Epithelial cell of esophagus (primary cell): Measurements from ENCODE around the gene B3GALT4.

Experiments
- DNase-seq: peaks from one replicate; pipeline ENCODE4 v3.0.0; 2010; ENCODE audit warnings: low read depth
- H3K4me3 ChIP-seq: 2 replicates; pipeline ENCODE4 v1.5.1; 2011; ENCODE audit warnings: mild to moderate bottlenecking, low read length, control low read depth
- TF ChIP-seq, protein P1 (sequence below): IDR thresholded peaks from 2 replicates; pipeline ENCODE4 v1.5.1; 2011; ENCODE audit warnings: low read depth, mild to moderate bottlenecking, low read length, control low read depth, inconsistent platforms; ENCODE audit not compliant: insufficient read depth; ENCODE audit errors: missing control alignments

B3GALT4 gene, protein sequence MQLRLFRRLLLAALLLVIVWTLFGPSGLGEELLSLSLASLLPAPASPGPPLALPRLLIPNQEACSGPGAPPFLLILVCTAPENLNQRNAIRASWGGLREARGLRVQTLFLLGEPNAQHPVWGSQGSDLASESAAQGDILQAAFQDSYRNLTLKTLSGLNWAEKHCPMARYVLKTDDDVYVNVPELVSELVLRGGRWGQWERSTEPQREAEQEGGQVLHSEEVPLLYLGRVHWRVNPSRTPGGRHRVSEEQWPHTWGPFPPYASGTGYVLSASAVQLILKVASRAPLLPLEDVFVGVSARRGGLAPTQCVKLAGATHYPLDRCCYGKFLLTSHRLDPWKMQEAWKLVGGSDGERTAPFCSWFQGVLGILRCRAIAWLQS

DNA sequence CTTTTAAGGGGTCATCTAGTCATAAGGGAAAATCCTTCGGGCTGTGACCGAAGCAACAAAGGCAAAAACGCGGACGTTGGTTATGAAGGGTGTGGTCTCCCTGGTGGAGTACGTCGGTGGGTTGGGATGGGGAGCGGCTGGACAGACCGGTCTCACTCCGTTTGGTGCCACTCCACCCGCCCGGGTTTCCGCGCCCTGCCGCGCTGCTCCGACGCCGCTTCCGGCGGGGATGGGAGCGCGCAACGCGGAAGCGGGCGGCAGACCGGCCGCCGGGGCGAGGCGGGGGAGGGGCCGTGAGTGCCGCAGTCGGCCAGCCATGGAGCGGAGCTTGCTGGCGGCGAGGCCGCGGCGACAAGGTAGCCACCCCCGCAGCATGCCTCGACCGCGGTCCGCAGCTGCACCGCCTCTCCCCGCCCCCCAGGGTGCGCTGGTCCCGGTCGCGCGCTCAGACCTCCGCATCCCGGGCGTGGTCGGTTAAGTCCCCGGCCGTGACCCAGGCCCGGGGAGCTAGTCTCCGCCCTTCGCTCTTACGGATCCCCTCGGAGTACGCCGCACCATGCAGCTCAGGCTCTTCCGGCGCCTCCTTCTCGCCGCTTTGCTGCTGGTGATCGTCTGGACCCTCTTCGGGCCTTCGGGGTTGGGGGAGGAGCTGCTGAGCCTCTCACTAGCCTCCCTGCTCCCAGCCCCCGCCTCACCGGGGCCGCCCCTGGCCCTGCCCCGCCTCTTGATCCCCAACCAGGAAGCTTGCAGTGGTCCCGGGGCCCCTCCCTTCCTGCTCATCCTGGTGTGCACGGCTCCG is at the start of gene B3GALT4:
TSS of gene B3GALT4 (plus strand) at position 260 of the 799 bp plus-strand sequence. CDS start at position 557, 297 bp downstream.
- peak within 1 kb of the TSS; percentile 68 for H3K4me3 ChIP-seq
- DNase-seq = peak; percentile 95
- TF ChIP-seq, protein P1, sequence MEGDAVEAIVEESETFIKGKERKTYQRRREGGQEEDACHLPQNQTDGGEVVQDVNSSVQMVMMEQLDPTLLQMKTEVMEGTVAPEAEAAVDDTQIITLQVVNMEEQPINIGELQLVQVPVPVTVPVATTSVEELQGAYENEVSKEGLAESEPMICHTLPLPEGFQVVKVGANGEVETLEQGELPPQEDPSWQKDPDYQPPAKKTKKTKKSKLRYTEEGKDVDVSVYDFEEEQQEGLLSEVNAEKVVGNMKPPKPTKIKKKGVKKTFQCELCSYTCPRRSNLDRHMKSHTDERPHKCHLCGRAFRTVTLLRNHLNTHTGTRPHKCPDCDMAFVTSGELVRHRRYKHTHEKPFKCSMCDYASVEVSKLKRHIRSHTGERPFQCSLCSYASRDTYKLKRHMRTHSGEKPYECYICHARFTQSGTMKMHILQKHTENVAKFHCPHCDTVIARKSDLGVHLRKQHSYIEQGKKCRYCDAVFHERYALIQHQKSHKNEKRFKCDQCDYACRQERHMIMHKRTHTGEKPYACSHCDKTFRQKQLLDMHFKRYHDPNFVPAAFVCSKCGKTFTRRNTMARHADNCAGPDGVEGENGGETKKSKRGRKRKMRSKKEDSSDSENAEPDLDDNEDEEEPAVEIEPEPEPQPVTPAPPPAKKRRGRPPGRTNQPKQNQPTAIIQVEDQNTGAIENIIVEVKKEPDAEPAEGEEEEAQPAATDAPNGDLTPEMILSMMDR = peak; percentile 29

DNA sequence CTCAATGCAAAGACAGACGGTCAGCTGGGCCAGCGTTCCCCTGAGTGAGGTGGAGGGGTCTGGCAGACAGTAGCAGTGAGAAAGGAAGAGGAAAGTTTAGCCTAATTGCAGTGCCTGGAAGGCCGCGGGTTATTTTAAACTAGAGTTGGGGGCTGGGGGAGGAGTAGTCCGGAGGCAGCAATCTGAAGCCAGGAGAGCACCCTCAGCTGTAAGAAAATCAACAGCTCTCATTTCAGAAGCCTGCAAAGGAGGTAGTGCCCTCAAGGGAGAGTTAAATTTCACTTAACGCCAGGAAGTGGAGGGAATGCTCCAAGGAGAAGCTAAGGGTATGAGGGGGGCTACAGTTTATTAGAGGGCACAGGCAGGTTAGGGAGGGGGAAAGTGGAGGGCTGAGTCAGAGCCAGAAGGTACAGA is 41.7 kb upstream of the B3GALT4 start:
- no peak for DNase-seq
- TF ChIP-seq, protein P1 = no peak
- H3K4me3 ChIP-seq = no peak overlapping the region

DNA sequence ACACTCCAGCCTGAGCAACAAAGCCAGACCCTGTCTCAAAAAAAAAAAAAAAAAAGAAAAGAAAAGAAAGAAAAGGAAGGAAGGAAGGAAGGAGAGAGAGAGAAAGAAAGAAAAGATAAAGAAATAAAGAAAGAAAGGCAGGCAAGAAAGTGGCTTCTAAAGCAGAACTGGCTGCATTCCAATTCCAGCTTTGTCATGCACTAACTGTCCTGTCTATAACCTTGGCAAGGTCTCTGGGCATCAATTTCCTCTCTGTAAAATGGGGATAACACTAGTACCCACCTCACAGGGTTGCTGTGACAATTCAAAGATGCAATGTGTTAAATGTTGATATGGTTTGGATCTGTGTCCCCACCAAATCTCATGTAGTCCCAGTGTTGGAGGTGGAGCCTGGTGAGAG is 40.6 kb upstream of the B3GALT4 start:
- no peak overlapping the region for H3K4me3 ChIP-seq
- TF ChIP-seq, protein P1 = no peak
- DNase-seq = no peak

DNA sequence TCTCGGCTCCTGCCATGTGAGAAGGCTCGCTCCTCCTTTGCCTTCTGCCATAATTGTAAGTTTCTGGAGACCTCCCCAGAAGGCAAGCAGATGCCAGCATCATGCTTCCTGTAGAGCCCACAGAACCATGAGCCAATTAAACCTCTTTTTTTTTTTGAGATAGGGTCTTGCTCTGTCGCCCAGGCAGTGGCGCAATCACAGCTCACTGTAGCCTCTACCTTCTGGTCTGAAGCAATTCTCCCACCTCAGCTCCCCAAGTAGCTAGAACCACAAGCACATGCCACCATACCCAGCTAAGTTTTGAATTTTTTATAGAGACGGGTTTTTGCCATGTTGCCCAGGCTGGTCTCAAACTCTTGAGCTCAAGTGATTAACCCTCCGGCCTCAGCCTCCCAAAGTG is 40.1 kb upstream of the B3GALT4 start:
- DNase-seq = no peak
- TF ChIP-seq, protein P1 = no peak
- no peak overlapping the region for H3K4me3 ChIP-seq

DNA sequence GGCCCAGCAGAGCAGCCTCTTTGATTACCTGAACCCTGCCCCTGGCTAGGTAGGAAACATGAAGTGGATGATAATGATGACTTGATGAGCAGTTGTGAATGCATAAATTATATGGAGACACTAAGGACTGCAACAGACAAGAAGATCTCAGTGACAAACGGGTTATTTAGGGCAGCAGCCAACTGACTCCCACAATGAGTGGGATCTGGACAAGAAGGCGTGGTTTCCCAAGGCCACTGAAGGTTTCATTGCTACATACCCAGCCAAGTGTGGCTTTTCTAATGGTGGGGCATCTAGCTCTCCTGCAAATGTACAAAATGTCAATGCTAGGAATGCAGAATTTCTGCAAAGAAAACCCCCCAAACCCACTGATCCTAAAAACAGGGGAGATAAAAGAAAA is 39.2 kb upstream of the B3GALT4 start:
- DNase-seq = no peak
- TF ChIP-seq, protein P1 = no peak
- H3K4me3 ChIP-seq = no peak overlapping the region

DNA sequence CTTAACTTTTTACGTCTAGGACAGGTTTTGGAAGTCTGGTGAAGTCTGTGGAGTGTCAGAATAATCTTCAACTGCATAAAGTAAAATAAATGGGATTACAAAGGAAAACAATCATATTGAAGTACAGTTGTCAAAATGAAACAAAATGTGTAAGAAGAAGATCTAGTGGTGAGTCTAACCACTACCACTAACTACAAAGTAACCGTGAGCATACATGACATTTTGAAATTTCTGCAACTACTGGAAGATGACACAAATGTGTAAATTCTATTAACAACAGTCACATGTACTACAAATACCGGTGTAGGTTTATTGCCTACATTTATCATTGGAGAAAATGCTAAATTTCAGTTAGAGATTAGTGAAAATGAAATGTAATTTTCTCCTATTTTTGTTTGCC is 35.0 kb upstream of the B3GALT4 start:
- no peak overlapping the region for H3K4me3 ChIP-seq
- TF ChIP-seq, protein P1 = no peak
- DNase-seq = no peak
